HepG2 (cell line): ENCODE data around the gene TEKT5. TPM values are rescaled to one million over a fixed set of nuclear protein-coding genes. Genes with fewer than 3 reads are reported as not detected.

Experiments
- ARNT ChIP-seq: fragments of 450-650 bp; IDR thresholded peaks from 2 replicates; pipeline ENCODE4 v1.6.1; 2017
- ATF7 ChIP-seq, 2 experiments: fragments of 450-650 bp in 1 of 2; sonication (generic) in 1 of 2; formaldehyde crosslinking in 1 of 2; IDR thresholded peaks; 2 replicates each; pipeline versions ENCODE4 v1.4.0 to v1.6.1; 2016 to 2020; ENCODE audit warnings: antibody characterized with exemption in 1 of 2, mild to moderate bottlenecking in 1 of 2, missing genetic modification reagents in 1 of 2
- HHEX ChIP-seq: IDR thresholded peaks from 2 replicates; pipeline ENCODE4 v1.6.1; 2016; ENCODE audit warnings: control low read depth
- KAT7 ChIP-seq: IDR thresholded peaks from 2 replicates; pipeline ENCODE4 v1.6.1; 2018; ENCODE audit warnings: borderline replicate concordance, missing compliant biosample characterization
- MZF1 ChIP-seq: sonication (generic); formaldehyde crosslinking; IDR thresholded peaks from 2 replicates; pipeline ENCODE4 v1.8.1; 2023; ENCODE audit warnings: mild to moderate bottlenecking, missing genetic modification reagents, borderline replicate concordance
- NFE2L1 ChIP-seq: sonication (generic); formaldehyde crosslinking; IDR thresholded peaks from 2 replicates; pipeline ENCODE4 v1.4.0; 2020; ENCODE audit warnings: missing genetic modification reagents, mild to moderate bottlenecking, borderline replicate concordance
- NFKB2 ChIP-seq: sonication (generic); formaldehyde crosslinking; IDR thresholded peaks from 2 replicates; pipeline ENCODE4 v1.4.0; 2020; ENCODE audit warnings: missing genetic modification reagents, borderline replicate concordance
- NR1H2 ChIP-seq: sonication (generic); formaldehyde crosslinking; IDR thresholded peaks from 2 replicates; pipeline ENCODE4 v1.8.1; 2022; ENCODE audit warnings: low read depth, missing genetic modification reagents, borderline replicate concordance
- PPARG ChIP-seq: conservative IDR thresholded peaks from 2 replicates; pipeline ENCODE4 v1.6.1; 2016; ENCODE audit warnings: missing biosample characterization, missing genetic modification reagents
- RAD21 ChIP-seq: fragments of 450-650 bp; formaldehyde crosslinking; IDR thresholded peaks from 2 replicates; pipeline ENCODE4 v1.5.0; 2020; ENCODE audit warnings: mild to moderate bottlenecking
- SIN3B ChIP-seq: fragments of 150-350 bp; IDR thresholded peaks from 2 replicates; pipeline ENCODE4 v1.6.1; 2014; ENCODE audit warnings: low read length
- SMARCC2 ChIP-seq: fragments of 450-650 bp; IDR thresholded peaks from 2 replicates; pipeline ENCODE4 v1.6.1; 2017; ENCODE audit warnings: antibody characterized with exemption, mild to moderate bottlenecking
- SP2 ChIP-seq: sonication (generic); formaldehyde crosslinking; IDR thresholded peaks from 2 replicates; pipeline ENCODE4 v1.5.1; 2020; ENCODE audit warnings: mild to moderate bottlenecking, missing genetic modification reagents
- YEATS4 ChIP-seq: sonication (generic); formaldehyde crosslinking; IDR thresholded peaks from 2 replicates; pipeline ENCODE4 v1.4.0; 2020; ENCODE audit warnings: missing genetic modification reagents, borderline replicate concordance
- ZBTB8A ChIP-seq: sonication (generic); formaldehyde crosslinking; IDR thresholded peaks from 2 replicates; pipeline ENCODE4 v1.4.0; 2020; ENCODE audit warnings: mild to moderate bottlenecking, low read depth, missing genetic modification reagents, borderline replicate concordance
- ZC3H4 ChIP-seq: sonication (generic); formaldehyde crosslinking; IDR thresholded peaks from 2 replicates; pipeline ENCODE4 v1.4.0; 2020; ENCODE audit warnings: missing genetic modification reagents, borderline replicate concordance
- ZNF747 ChIP-seq: sonication (generic); formaldehyde crosslinking; IDR thresholded peaks from 2 replicates; pipeline ENCODE4 v1.8.1; 2023; ENCODE audit warnings: missing genetic modification reagents, mild to moderate bottlenecking, borderline replicate concordance
- ZNF788 ChIP-seq: sonication (generic); formaldehyde crosslinking; IDR thresholded peaks from 2 replicates; pipeline ENCODE4 v1.5.0; 2020; ENCODE audit warnings: mild to moderate bottlenecking, missing genetic modification reagents, borderline replicate concordance
- ZNF792 ChIP-seq: IDR thresholded peaks from 2 replicates; pipeline ENCODE4 v1.6.1; 2016
- polyA plus RNA-seq, 8 experiments: library from polyadenylated mRNA; depleted of rRNA in 3 of 8; stranded (reverse) in 7 of 8; unstranded in 1 of 8; fragments of >200 nt; fragmentation: Illumina TruSeq in 4 of 8; extraction: Trizol in 4 of 8; gene quantifications; 2 replicates each; pipeline versions ENCODE4 v1.2.1 to v1.2.3, GENCODE V29; 2011 to 2016; ENCODE audit warnings: low read depth in 4 of 8, missing spikeins in 1 of 8, mixed read lengths in 1 of 8; ENCODE audit not compliant: insufficient read depth in 1 of 8
- total RNA-seq, 5 experiments: library from RNA; depleted of rRNA; stranded (reverse); fragments of >200 nt; fragmentation: Illumina TruSeq; extraction: Trizol; gene quantifications; 2 replicates each; pipeline ENCODE4 v1.2.3, GENCODE V29; 2016; ENCODE audit warnings: low read depth in 1 of 5
- TF ChIP-seq, protein P1 (sequence below): sonication (generic); formaldehyde crosslinking; IDR thresholded peaks from 2 replicates; pipeline ENCODE4 v1.9.0; 2021; ENCODE audit warnings: missing genetic modification reagents, borderline replicate concordance
- TF ChIP-seq, protein P2 (sequence below): sonication (generic); formaldehyde crosslinking; IDR thresholded peaks from 2 replicates; pipeline ENCODE4 v1.8.1; 2023; ENCODE audit warnings: mild to moderate bottlenecking, moderate library complexity, missing genetic modification reagents
- TF ChIP-seq, protein P3 (sequence below): sonication (generic); formaldehyde crosslinking; IDR thresholded peaks from 2 replicates; pipeline ENCODE4 v1.8.0; 2022; ENCODE audit warnings: missing genetic modification reagents, mild to moderate bottlenecking, borderline replicate concordance
- TF ChIP-seq, protein P4 (sequence below): sonication (generic); formaldehyde crosslinking; IDR thresholded peaks from 2 replicates; pipeline ENCODE4 v1.4.0; 2020; ENCODE audit warnings: missing genetic modification reagents

The TEKT5 gene
- total and polyA plus RNA-seq, 2 of the 13 experiments (the other 11 are each of a cell fraction or from before 2014, with no cell fraction given), result 0.16 TPM; not detected in 1

DNA sequence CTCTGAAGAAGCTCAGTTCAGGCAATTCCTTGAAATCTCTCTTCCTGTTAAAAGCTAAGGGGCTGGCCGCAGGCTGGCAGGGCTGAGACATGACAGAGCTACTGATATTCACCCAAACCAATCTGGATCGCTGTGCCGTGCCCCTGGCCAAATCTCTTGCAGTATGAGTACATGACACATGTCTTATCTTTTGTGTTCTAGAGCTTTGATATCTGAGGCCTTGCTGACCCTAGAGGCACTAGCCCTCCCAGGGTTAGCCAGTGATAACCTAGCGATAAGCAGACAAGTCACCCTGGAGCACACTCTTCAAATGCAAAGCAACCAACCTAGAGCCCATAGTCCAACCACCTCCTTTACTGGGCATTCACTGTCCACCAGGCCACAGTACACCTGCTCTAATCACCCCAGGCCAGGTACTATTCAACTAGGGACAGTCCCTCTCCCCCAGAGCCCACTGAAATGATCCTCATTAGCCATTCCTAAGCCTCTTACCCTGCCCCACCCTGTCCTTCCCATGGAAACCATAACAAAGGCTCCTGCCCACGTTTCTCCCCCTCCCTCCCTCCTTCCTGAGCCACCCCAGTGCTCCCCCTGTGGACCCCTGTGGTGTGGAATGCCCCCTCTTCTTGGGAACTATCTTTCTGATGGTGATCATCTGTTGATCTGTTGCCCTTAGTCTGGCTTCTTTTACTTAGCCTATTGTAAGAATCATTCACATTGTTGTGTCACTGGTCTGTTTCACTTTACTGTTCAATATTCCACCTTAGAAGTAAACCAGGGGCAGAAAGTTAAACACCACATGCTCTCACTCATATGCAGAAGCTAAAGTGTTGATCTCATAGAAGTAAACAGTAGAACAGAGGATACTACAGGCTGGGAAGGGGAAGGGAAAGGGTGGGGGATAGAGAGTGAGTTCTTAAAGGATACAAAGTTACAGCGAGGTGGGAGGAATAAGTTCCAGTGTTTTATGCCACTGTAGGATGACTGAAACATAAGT is 52.5 kb downstream of the TEKT5 start (continued):
- TF ChIP-seq HHEX (peak; percentile 32; the same call in 1 of the 2 replicates), SIN3B (no peak), YEATS4 (no peak), NR1H2 (CRISPR knock-in tag) (peak; percentile 27; the same call in 1 of the 2 replicates), RAD21 (CRISPR knock-in tag) (no peak), SP2 (CRISPR knock-in tag) (no peak), MZF1 (no peak), ARNT (no peak), ZNF788 (peak; percentile 73; the same call in 1 of the 2 replicates), NFKB2 (CRISPR knock-in tag) (no peak; the same call in 1 of the 2 replicates), ZC3H4 (CRISPR knock-in tag) (no peak), ZNF747 (CRISPR knock-in tag) (peak; percentile 72), SMARCC2 (no peak), NFE2L1 (CRISPR knock-in tag) (no peak), KAT7 (no peak), ZBTB8A (CRISPR knock-in tag) (no peak), PPARG (CRISPR knock-in tag) (no peak), ATF7 (IDR thresholded peaks at IDR 0.05) (no peak), ATF7 (CRISPR knock-in tag; IDR thresholded peaks at IDR 0.05) (no peak; the same call in 1 of the 2 replicates), ZNF792 (CRISPR knock-in tag) (no peak)
- TF ChIP-seq, protein P1, sequence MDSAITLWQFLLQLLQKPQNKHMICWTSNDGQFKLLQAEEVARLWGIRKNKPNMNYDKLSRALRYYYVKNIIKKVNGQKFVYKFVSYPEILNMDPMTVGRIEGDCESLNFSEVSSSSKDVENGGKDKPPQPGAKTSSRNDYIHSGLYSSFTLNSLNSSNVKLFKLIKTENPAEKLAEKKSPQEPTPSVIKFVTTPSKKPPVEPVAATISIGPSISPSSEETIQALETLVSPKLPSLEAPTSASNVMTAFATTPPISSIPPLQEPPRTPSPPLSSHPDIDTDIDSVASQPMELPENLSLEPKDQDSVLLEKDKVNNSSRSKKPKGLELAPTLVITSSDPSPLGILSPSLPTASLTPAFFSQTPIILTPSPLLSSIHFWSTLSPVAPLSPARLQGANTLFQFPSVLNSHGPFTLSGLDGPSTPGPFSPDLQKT (CRISPR knock-in tag), result no peak
- TF ChIP-seq, protein P2, sequence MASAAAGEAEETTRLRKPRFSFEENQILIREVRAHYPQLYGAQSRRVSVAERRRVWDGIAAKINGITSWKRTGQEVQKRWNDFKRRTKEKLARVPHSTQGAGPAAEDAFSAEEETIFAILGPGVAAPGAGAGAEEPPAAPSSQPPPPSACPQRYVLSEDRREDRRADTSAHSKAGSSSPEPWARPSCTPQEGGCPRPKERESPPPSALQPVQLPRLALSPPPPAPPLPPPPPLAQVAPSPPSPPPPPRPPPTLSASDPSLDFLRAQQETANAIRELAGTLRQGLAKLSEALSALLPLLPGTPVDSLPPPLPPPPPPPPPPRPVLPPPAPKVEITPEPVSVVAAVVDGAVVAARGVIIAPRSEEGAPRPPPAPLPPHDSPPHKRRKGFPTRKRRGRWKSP (CRISPR knock-in tag), result no peak
- TF ChIP-seq, protein P3, sequence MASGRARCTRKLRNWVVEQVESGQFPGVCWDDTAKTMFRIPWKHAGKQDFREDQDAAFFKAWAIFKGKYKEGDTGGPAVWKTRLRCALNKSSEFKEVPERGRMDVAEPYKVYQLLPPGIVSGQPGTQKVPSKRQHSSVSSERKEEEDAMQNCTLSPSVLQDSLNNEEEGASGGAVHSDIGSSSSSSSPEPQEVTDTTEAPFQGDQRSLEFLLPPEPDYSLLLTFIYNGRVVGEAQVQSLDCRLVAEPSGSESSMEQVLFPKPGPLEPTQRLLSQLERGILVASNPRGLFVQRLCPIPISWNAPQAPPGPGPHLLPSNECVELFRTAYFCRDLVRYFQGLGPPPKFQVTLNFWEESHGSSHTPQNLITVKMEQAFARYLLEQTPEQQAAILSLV (CRISPR knock-in tag), result peak; percentile 63; the same call in 1 of the 2 replicates
- TF ChIP-seq, protein P4, sequence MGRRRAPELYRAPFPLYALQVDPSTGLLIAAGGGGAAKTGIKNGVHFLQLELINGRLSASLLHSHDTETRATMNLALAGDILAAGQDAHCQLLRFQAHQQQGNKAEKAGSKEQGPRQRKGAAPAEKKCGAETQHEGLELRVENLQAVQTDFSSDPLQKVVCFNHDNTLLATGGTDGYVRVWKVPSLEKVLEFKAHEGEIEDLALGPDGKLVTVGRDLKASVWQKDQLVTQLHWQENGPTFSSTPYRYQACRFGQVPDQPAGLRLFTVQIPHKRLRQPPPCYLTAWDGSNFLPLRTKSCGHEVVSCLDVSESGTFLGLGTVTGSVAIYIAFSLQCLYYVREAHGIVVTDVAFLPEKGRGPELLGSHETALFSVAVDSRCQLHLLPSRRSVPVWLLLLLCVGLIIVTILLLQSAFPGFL (CRISPR knock-in tag), result no peak
